BLaER1 (cell line): Measurements from ENCODE around the gene CASP10.
"Not testable (repeated sequence)": the region's sequence is repeated elsewhere in the genome, so short reads cannot be mapped to it uniquely, and the experiment has no call there.

ENCODE experiments used
- H3K27ac ChIP-seq: shearing (Covaris generic); formaldehyde crosslinking; 2 replicates; pipeline ENCODE4 v1.8.1; 2022
- H3K27me3 ChIP-seq: shearing (Covaris generic); formaldehyde crosslinking; 2 replicates; pipeline ENCODE4 v1.8.1; 2022
- H3K36me3 ChIP-seq: shearing (Covaris generic); formaldehyde crosslinking; 2 replicates; pipeline ENCODE4 v1.8.1; 2022
- H3K4me1 ChIP-seq: shearing (Covaris generic); formaldehyde crosslinking; 2 replicates; pipeline ENCODE4 v1.8.1; 2022
- H3K4me2 ChIP-seq: shearing (Covaris generic); formaldehyde crosslinking; 2 replicates; pipeline ENCODE4 v1.8.1; 2022
- H3K4me3 ChIP-seq: shearing (Covaris generic); formaldehyde crosslinking; 2 replicates; pipeline ENCODE4 v1.8.1; 2022
- H3K9ac ChIP-seq: shearing (Covaris generic); formaldehyde crosslinking; 2 replicates; pipeline ENCODE4 v1.8.1; 2022
- H3K9me3 ChIP-seq: shearing (Covaris generic); formaldehyde crosslinking; 2 replicates; pipeline ENCODE4 v1.8.1; 2022
- H4K20me1 ChIP-seq: shearing (Covaris generic); formaldehyde crosslinking; 2 replicates; pipeline ENCODE4 v1.8.1; 2022
- Cebpa-rat ChIP-seq: shearing (Covaris generic); IDR thresholded peaks from 2 replicates; pipeline ENCODE4 v1.8.1; 2022

CASP10 gene

GRCh38 chr2:201228912-201229290 is 46.0 kb downstream of the CASP10 start:
- H3K27ac ChIP-seq: no peak overlapping the region
- no peak overlapping the region for H3K4me3 ChIP-seq
- peaks cover 15% of the 10 kb centered on the region for H3K4me1 ChIP-seq
- no peak overlapping the region for H3K9ac ChIP-seq
- no peaks in the 10 kb centered on the region for H4K20me1 ChIP-seq
- 0 out of 2 replicates have a peak overlapping the region, but pooled peaks have one; percentile 8 for H3K4me2 ChIP-seq
- TF ChIP-seq Cebpa-rat: no peak
- no peaks in the 10 kb centered on the region for H3K27me3 ChIP-seq
- no peaks in the 10 kb centered on the region for H3K9me3 ChIP-seq
- no peaks in the 10 kb centered on the region for H3K36me3 ChIP-seq

DNA sequence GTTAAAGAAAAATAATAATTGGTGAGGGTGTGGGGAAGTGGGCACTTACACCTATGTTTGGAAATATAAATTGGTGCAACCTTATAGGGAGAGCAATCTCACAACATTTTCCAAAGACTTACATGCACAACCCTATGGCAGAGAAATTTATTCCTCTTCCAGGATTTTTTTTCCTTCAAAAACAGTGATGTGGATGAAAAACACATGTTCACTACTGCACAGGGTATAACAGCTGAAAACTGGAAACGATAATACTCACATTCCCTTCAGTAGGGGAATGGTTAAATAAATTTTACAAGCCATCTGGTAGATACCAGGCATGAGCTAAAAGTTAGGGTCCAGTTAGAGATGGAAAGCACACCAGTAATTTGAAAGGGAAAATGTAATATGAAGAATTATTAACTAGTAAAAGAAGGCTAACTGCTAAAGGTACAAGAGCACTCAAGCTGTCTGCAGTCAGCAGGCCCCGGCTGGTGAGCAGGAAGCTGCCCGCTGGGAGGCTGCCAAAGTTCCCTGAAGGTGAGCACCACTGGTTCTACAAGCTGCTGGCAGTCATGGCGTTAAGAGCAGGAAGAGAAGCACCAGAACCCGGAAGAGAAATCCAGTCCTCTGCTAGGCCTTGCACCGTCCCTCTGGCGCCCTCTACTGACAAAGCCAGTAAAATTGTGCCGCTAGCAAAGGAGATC is 49.0 kb downstream of the CASP10 start:
- no peak overlapping the region for H3K4me3 ChIP-seq
- H3K9me3 ChIP-seq: no peaks in the 10 kb centered on the region
- H3K27me3 ChIP-seq: no peaks in the 10 kb centered on the region
- H3K9ac ChIP-seq: no peak overlapping the region
- no peaks in the 10 kb centered on the region for H3K36me3 ChIP-seq
- peaks cover 35% of the 10 kb centered on the region for H3K4me1 ChIP-seq
- H4K20me1 ChIP-seq: no peaks in the 10 kb centered on the region; the same call in 1 of the 2 replicates
- no peak for TF ChIP-seq Cebpa-rat
- peak overlapping the region; percentile 92 for H3K4me2 ChIP-seq
- H3K27ac ChIP-seq: peak overlapping the region; percentile 56

GRCh38 chr2:201232467-201232815 is 49.5 kb downstream of the CASP10 start:
- H4K20me1 ChIP-seq: no peaks in the 10 kb centered on the region; the same call in 1 of the 2 replicates
- H3K4me1 ChIP-seq: peaks cover 40% of the 10 kb centered on the region
- H3K36me3 ChIP-seq: no peaks in the 10 kb centered on the region
- peak overlapping the region; percentile 74 for H3K4me3 ChIP-seq
- peak overlapping the region; percentile 92 for H3K4me2 ChIP-seq
- H3K9me3 ChIP-seq: no peaks in the 10 kb centered on the region
- peak overlapping the region; percentile 87 for H3K27ac ChIP-seq
- TF ChIP-seq Cebpa-rat: no peak
- H3K27me3 ChIP-seq: no peaks in the 10 kb centered on the region
- H3K9ac ChIP-seq: peak overlapping the region; percentile 87; the same call in 1 of the 2 replicates

DNA sequence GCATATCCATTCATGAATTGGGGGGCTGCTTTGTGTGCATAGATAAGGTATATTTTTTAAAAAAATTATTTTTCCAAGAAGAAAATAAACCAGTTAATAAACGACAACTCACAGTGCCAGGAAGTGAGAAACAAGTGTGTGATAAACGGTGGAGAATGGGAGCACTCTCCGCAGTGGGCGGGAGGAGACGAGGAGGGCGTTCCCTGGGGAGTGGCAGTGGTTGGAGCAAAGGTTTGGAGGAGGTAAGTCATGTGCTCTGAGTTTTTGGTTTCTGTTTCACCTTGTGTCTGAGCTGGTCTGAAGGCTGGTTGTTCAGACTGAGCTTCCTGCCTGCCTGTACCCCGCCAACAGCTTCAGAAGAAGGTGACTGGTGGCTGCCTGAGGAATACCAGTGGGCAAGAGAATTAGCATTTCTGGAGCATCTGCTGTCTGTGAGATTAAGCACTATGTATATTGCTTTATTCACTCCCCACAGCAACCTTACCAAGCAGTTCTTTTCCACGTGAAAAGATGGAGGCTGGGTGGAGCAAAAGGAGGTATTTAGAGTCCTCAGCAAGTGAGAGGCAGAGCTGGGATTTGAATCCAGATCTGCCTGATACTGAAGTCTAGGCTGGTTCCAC is 50.4 kb downstream of the CASP10 start:
- Histone ChIP-seq H3K27ac (peak overlapping the region; percentile 87), H3K9me3 (no peaks in the 10 kb centered on the region; the same call in 1 of the 2 replicates), H3K4me1 (peaks cover 48% of the 10 kb centered on the region), H3K4me2 (peak overlapping the region; percentile 92), H3K27me3 (no peaks in the 10 kb centered on the region), H3K4me3 (peak overlapping the region; percentile 74), H3K9ac (peak overlapping the region; percentile 87), H4K20me1 (no peaks in the 10 kb centered on the region; the same call in 1 of the 2 replicates), H3K36me3 (peaks cover 8% of the 10 kb centered on the region; the same call in 1 of the 2 replicates)
- no peak for TF ChIP-seq Cebpa-rat

DNA sequence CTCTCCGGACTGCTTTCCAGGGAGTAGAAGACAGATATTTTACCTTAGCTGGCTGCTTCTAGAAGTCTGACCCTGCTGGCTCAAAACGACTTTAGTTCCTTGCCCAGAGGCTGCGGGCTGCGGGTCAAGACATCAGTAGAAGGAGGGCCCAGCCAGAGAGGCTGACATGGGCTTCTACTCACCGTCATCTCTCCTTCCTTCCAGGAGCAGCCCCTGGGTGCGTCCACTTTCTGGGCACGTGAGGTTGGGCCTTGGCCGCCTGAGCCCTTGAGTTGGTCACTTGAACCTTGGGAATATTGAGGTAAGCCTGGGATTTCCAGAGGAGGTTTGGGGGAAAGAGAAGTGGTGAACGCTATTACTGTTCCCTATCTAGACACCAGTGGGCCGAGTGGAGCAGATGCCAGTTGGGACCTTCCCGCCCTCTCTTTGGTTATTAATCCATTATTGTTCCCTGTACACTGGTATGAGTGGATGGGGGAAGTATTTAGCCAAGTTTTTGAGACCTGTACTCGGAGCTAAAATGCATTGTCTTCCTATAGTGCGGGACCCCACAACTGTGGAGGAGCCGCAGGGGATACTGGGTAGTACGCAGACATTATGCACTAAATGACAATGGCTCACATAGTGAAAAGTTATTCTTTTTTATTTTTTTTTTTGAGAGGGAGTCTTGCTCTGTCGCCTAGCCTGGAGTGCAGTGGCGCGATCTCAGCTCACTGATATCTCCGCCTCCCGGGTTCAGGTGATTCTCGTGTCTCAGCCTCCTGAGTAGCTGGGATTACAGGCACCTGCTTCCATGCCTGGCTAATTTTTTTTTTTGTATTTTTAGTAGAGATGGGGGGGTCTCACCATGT is 51.1 kb downstream of the CASP10 start:
- Histone ChIP-seq H3K27me3 (no peaks in the 10 kb centered on the region), H3K4me3 (peak overlapping the region; percentile 74), H4K20me1 (no peaks in the 10 kb centered on the region; the same call in 1 of the 2 replicates), H3K36me3 (peaks cover 13% of the 10 kb centered on the region; the same call in 1 of the 2 replicates), H3K9me3 (peaks cover under 1% of the 10 kb centered on the region; the same call in 1 of the 2 replicates), H3K4me1 (peaks cover 48% of the 10 kb centered on the region), H3K9ac (peak overlapping the region; percentile 87), H3K4me2 (peak overlapping the region; percentile 92), H3K27ac (peak overlapping the region; percentile 87)
- TF ChIP-seq Cebpa-rat: no peak

- no peak for TF ChIP-seq Cebpa-rat
- peak overlapping the region; percentile 87 for H3K27ac ChIP-seq
Measured at GRCh38 chr2:201234663-201235135, 51.8 kb downstream of the CASP10 start.

DNA sequence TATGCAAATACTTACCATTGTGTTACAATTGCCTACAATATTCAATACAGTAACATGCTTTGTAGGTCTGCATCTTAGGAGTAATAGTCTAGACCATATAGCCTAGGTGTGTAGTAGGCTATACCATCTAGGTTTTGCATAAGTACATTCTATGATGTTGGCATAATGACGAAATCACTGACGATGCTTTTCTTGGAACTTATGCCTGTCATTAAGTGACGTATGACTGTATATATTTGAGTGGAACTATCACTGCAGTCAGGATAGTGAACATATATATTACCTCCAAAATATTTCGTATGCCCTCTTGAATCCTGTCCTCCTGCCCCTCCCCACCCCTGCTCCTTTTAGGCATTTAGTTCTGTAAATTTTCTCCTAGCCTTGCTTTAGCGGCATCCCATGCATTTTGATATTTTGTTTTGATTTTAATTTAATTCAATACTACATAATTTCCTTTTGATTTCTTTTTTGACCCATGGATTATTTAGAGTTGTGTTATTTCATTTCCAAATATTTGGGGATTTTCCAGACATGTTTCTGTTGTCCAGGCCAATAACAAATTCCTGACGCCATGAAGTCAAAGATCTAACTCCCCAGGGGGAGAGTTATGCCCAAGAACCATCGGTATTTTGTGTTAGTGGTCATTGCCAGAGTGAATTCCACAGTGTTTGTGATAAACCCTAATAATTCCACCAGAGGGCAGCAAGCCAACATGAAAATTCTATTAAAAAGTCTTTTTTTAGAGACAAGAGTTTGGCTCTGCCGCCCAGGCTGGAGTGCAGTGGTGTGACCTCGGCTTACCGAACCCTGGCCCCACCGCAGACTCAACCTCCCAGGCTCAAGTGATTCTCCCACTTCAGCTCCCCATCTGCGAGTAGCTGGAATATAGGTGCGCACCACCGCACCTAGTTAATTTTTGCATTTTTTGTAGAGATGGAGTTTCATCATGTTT is 53.2 kb downstream of the CASP10 start:
- Histone ChIP-seq H3K9me3 (peaks cover 20% of the 10 kb centered on the region), H3K4me2 (peak overlapping the region; percentile 92), H3K36me3 (peaks cover 34% of the 10 kb centered on the region), H3K9ac (peak overlapping the region; percentile 52), H3K27ac (peak overlapping the region; percentile 19; the same call in 1 of the 2 replicates), H3K4me3 (peak overlapping the region; percentile 74), H3K4me1 (peaks cover 48% of the 10 kb centered on the region), H3K27me3 (no peaks in the 10 kb centered on the region), H4K20me1 (no peaks in the 10 kb centered on the region; the same call in 1 of the 2 replicates)
- no peak for TF ChIP-seq Cebpa-rat

More at GRCh38 chr2:201234663-201235135, 51.8 kb downstream of the CASP10 start:
- Histone ChIP-seq H3K27me3 (no peaks in the 10 kb centered on the region), H3K4me2 (peak overlapping the region; percentile 92), H4K20me1 (no peaks in the 10 kb centered on the region; the same call in 1 of the 2 replicates), H3K9me3 (peaks cover 7% of the 10 kb centered on the region), H3K4me3 (peak overlapping the region; percentile 74), H3K36me3 (peaks cover 20% of the 10 kb centered on the region), H3K4me1 (peaks cover 48% of the 10 kb centered on the region), H3K9ac (peak overlapping the region; percentile 87)

DNA sequence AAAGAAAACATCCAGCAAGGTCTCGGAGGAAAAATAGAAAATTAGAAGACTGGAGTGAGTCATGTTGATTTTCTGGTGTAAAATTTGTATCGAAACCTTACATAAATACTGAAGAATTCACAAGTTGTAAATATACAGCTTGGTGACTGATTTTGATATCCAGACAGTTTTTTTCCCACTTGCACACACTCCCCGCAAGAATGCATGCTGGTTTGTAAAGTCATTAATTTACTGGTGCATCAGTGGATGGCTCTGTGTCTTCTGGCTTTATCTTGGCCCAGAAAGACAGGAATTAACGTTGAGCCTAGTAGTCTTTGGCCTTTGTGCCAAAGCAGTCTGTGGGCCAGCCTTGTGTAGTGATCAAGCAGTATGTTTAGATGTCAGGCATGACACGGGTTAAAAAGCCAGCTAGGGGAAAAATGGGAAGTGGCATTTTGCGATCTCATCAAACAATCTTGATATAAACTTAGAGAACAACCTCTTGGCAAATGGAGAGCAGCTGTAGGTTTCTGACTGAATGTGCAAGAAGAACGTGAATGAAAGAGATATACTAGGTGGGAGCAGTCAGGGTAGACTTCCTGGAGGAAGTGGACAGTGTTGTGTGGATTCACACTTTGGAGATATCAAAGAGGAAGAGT is 54.7 kb downstream of the CASP10 start:
- H3K9ac ChIP-seq: no peak overlapping the region
- H3K27me3 ChIP-seq: no peaks in the 10 kb centered on the region
- H3K36me3 ChIP-seq: peaks cover 44% of the 10 kb centered on the region
- H4K20me1 ChIP-seq: no peaks in the 10 kb centered on the region; the same call in 1 of the 2 replicates
- H3K4me3 ChIP-seq: no peak overlapping the region
- H3K9me3 ChIP-seq: peaks cover 31% of the 10 kb centered on the region
- no peak for TF ChIP-seq Cebpa-rat
- peaks cover 43% of the 10 kb centered on the region for H3K4me1 ChIP-seq
- peak overlapping the region; percentile 92 for H3K4me2 ChIP-seq
- no peak overlapping the region for H3K27ac ChIP-seq

GRCh38 chr2:201239167-201239935 is 56.4 kb downstream of the CASP10 start:
- not testable (repeated sequence) for H3K9ac ChIP-seq, H3K27ac ChIP-seq, H3K4me3 ChIP-seq, H3K4me2 ChIP-seq, H3K27me3 ChIP-seq, H4K20me1 ChIP-seq
- Histone ChIP-seq H3K36me3 (peaks cover 44% of the 10 kb centered on the region), H3K4me1 (peaks cover 52% of the 10 kb centered on the region), H3K9me3 (peaks cover 31% of the 10 kb centered on the region)
